HS-27A (cell line): Measurements from ENCODE around the gene FGF22.
"Not testable (repeated sequence)": the region's sequence is repeated elsewhere in the genome, so short reads cannot be mapped to it uniquely, and the experiment has no call there.

ENCODE experiments used
- DNase-seq: peaks from one replicate; pipeline ENCODE4 v3.0.0-alpha.2; 2012; ENCODE audit warnings: low read depth, missing footprints

FGF22 gene

GRCh38 chr19:621819-622218 lies 17.9 kb upstream of the FGF22 start:
- no peak for DNase-seq

GRCh38 chr19:622666-623065 lies 17.0 kb upstream of the FGF22 start:
- DNase-seq, result no peak

- DNase-seq, result no peak
Observed at GRCh38 chr19:623175-623916, 16.3 kb upstream of the FGF22 start.

GRCh38 chr19:623974-624373 lies 15.7 kb upstream of the FGF22 start:
- DNase-seq, result no peak

GRCh38 chr19:624433-625109 lies 15.1 kb upstream of the FGF22 start:
- no peak for DNase-seq

GRCh38 chr19:625257-625656 lies 14.4 kb upstream of the FGF22 start:
- DNase-seq, result no peak

GRCh38 chr19:626566-626965 lies 13.1 kb upstream of the FGF22 start:
- DNase-seq, result not testable (repeated sequence)

- no peak for DNase-seq
Observed at GRCh38 chr19:628168-628567, 11.5 kb upstream of the FGF22 start.

GRCh38 chr19:629515-629914 lies 10.2 kb upstream of the FGF22 start:
- DNase-seq, result not testable (repeated sequence)

GRCh38 chr19:629961-630714 lies 9.5 kb upstream of the FGF22 start:
- no peak for DNase-seq

GRCh38 chr19:632579-633067 lies 7.1 kb upstream of the FGF22 start:
- DNase-seq, result no peak

GRCh38 chr19:633068-633785 lies 6.5 kb upstream of the FGF22 start, which contains the start of gene POLRMT:
TSS of gene POLRMT (minus strand) at chr19:633537. CDS start at chr19:633512, 25 bp downstream.
- peak; percentile 88 for DNase-seq

- no peak for DNase-seq
Observed at GRCh38 chr19:633786-634639, 5.7 kb upstream of the FGF22 start.

GRCh38 chr19:634975-635652 lies 4.6 kb upstream of the FGF22 start:
- no peak for DNase-seq

- no peak for DNase-seq
Observed at GRCh38 chr19:638906-639252, 800 bp upstream of the FGF22 start.

- DNase-seq, result no peak
Observed at GRCh38 chr19:640161-640558, 481 bp downstream of the FGF22 start.

- no peak for DNase-seq
Observed at GRCh38 chr19:640606-641189, 1.0 kb downstream of the FGF22 start.

GRCh38 chr19:641702-642101 lies 2.0 kb downstream of the FGF22 start:
- DNase-seq, result no peak

GRCh38 chr19:642767-643727 lies 3.4 kb downstream of the FGF22 start:
- DNase-seq, result no peak
